Measurements from ENCODE around the gene CACNG6.
A peak's percentile ranks its signal among the peaks of the same experiment; 100 is the strongest.

CACNG6 gene

GRCh38 chr19:54041969-54042606, 50.7 kb downstream of the CACNG6 start:
- DNase-seq (ENCODE audit: low spot score): peak; percentile 76
- FAIRE-seq: peak; percentile 89

DNA sequence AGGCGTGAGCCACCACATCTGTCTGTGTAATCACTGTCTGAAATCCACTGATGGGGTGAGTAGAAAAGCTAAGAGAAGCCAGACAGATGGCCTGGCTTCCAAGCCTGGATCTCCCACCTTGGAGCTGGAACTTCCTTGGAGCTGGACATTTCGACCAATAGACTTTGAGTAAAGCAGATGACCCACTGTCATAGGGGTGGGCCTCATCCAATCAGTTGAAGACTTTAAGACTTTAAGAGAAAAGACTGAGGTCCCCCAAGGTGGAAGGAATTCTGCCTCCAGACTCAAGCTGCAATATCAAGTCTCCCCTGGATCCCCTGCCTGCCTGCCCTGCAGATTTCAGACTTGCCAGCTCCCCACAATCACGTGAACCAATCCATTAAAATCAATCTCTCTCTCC, 51.6 kb downstream of the CACNG6 start:
- DNase-seq (ENCODE audit: low spot score) (no peak), FAIRE-seq (no peak)

GRCh38 chr19:54045771-54046170, 54.3 kb downstream of the CACNG6 start:
- FAIRE-seq (no peak), DNase-seq (ENCODE audit: low spot score) (no peak)

GRCh38 chr19:54047616-54048015, 56.2 kb downstream of the CACNG6 start:
- no peak for FAIRE-seq
- no peak for DNase-seq (ENCODE audit: low spot score)

All from urothelium cell line (cell line).